ENCODE results near the gene NFIB. TPM values are rescaled to one million over a fixed set of nuclear protein-coding genes. Genes with fewer than 3 reads are reported as not detected.

Gene NFIB
- total and polyA plus RNA-seq, 2 of the 8 experiments (the other 6 are each of a cell fraction or from before 2014, with no cell fraction given): 2.6 to 13.1 TPM

- Histone ChIP-seq H2BK120ac (replicated peaks; ENCODE audit: low read depth, low read length) (no peak overlapping the region), H2AFZ (ENCODE audit: low read length) (no peak overlapping the region), H3K14ac (ENCODE audit: insufficient read length) (no peak overlapping the region), H3K4me2 (ENCODE audit: insufficient read depth in 1 of 2, low read depth in 2 of 2, low read length in 2 of 2) (no peak overlapping the region), H3K23me2 (ENCODE audit: low read depth, low read length) (no peaks in the 10 kb centered on the region), H3K36me3 (ENCODE audit: control insufficient read depth in 2 of 4, insufficient read depth in 4 of 4, low read length in 3 of 4) (no peaks in the 10 kb centered on the region), H4K20me1 (replicated peaks in 1 of 2; ENCODE audit: control insufficient read depth in 1 of 2, insufficient read depth in 2 of 2, low read length in 2 of 2) (no peaks in the 10 kb centered on the region), H3K56ac (replicated peaks; ENCODE audit: insufficient read length, low read depth, low read length) (no peak overlapping the region), H2BK12ac (ENCODE audit: low read depth, low read length) (no peak overlapping the region), H3K4me1 (replicated peaks in 1 of 4; ENCODE audit: control insufficient read depth in 3 of 4, insufficient read depth in 4 of 4, low read length in 3 of 4) (no peaks in the 10 kb centered on the region; a peak in 1 of 7 replicates), H3K4me3 (ENCODE audit: extremely low read depth in 1 of 4, insufficient read depth in 2 of 4, low read depth in 3 of 4, low read length in 4 of 4) (no peak overlapping the region), H4K5ac (ENCODE audit: insufficient read length, low read depth, low read length) (no peak overlapping the region), H3K9ac (replicated peaks in 1 of 4; ENCODE audit: extremely low read depth in 1 of 4, low read depth in 3 of 4, low read length in 3 of 4) (no peak overlapping the region), H3K27ac (ENCODE audit: low read depth, low read length) (no peak overlapping the region), H3K79me1 (ENCODE audit: low read depth, low read length) (no peaks in the 10 kb centered on the region), H3K4ac (replicated peaks; ENCODE audit: insufficient read length, low read depth, low read length) (no peak overlapping the region), H2AK5ac (ENCODE audit: low read depth, low read length) (no peak overlapping the region), H2BK20ac (ENCODE audit: low read length) (no peak overlapping the region), H4K8ac (ENCODE audit: extremely low read depth, insufficient read depth, low read length) (no peak overlapping the region), H4K91ac (replicated peaks; ENCODE audit: insufficient read length, low read length) (no peak overlapping the region), H3K23ac (ENCODE audit: insufficient read length) (no peak overlapping the region), H2BK5ac (ENCODE audit: low read depth, low read length) (no peak overlapping the region), H3K79me2 (ENCODE audit: control insufficient read depth in 1 of 2, insufficient read depth in 2 of 2, low read length in 2 of 2) (no peaks in the 10 kb centered on the region), H3K18ac (ENCODE audit: extremely low read depth, low read length) (no peak overlapping the region), H3K27me3 (replicated peaks in 1 of 4; ENCODE audit: control insufficient read depth in 3 of 4, extremely low read depth in 1 of 4, insufficient read depth in 3 of 4, low read length in 3 of 4) (no peaks in the 10 kb centered on the region), H3K9me3 (ENCODE audit: insufficient read depth in 2 of 2, low read depth in 1 of 2, low read length in 1 of 2) (no peaks in the 10 kb centered on the region), H2BK15ac (ENCODE audit: low read length) (no peak overlapping the region)
- CTCF ChIA-PET (ENCODE audit: partially characterized antibody): interaction anchor here (1.7 kb wide), 1 partner anchor 10 kb away, joined by 6 read pairs; no protein-coding TSS in a partner anchor
- TF ChIP-seq, protein P1, sequence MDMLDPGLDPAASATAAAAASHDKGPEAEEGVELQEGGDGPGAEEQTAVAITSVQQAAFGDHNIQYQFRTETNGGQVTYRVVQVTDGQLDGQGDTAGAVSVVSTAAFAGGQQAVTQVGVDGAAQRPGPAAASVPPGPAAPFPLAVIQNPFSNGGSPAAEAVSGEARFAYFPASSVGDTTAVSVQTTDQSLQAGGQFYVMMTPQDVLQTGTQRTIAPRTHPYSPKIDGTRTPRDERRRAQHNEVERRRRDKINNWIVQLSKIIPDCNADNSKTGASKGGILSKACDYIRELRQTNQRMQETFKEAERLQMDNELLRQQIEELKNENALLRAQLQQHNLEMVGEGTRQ (IDR thresholded peaks at IDR 0.05; ENCODE audit: low read length): no peak
- TF ChIP-seq CREB1 (IDR thresholded peaks at IDR 0.05) (no peak), TEAD4 (IDR thresholded peaks at IDR 0.05; ENCODE audit: low read depth, low read length) (no peak), CEBPB (IDR thresholded peaks at IDR 0.05; ENCODE audit: low read depth, low read length) (no peak), TCF12 (IDR thresholded peaks at IDR 0.05; ENCODE audit: low read depth, low read length) (no peak)
- 89% methylated on average over 2 of the region's 2 CpGs; no CpG with 5 or more reads in 1 of the 2 experiments for WGBS, 2 experiments (ENCODE audit: extremely low coverage in 1 of 2, insufficient coverage in 1 of 2, insufficient read length in 1 of 2, insufficient replicate concordance in 2 of 2, low coverage in 1 of 2, low lambda C conversion rate in 2 of 2, missing lambda C conversion rate in 1 of 2)
- DNase-seq (ENCODE audit: low read depth in 1 of 2, low spot score in 2 of 2): no peak
- POLR2A ChIA-PET (ENCODE audit: partially characterized antibody): interaction anchor here (0.7 kb wide), 1 partner anchor 220 kb away, joined by 3 read pairs; no protein-coding TSS in a partner anchor
- no peak for FAIRE-seq
Measured at GRCh38 chr9:14054096-14054495, 259.8 kb downstream of the NFIB start.
